Neural cell (in vitro differentiated cells): Measurements from ENCODE around the gene RBM19. TPM values are rescaled to one million over a fixed set of nuclear protein-coding genes. Genes with fewer than 3 reads are reported as not detected.

Experiments used
- H2AFZ ChIP-seq: fragments of 200-600, 300-800 bp; sonication (generic), shearing (Covaris generic); 2 replicates; pipeline ENCODE4 v1.6.0; 2014; ENCODE audit warnings: low read depth, mild to moderate bottlenecking, antibody characterized with exemption, low read length, moderate library complexity
- H3F3A ChIP-seq: fragments of 200-600 bp; shearing (Covaris generic); 2 replicates; pipeline ENCODE4 v1.6.1; 2016; ENCODE audit warnings: mild to moderate bottlenecking, moderate library complexity, mixed read lengths, antibody characterized with exemption, low read length; ENCODE audit not compliant: insufficient read depth, poor library complexity, severe bottlenecking
- H3K27ac ChIP-seq: fragments of 200-600, 300-800 bp; sonication (generic), shearing (Covaris generic); 2 replicates; pipeline ENCODE4 v1.5.1; 2014; ENCODE audit warnings: mild to moderate bottlenecking, low read length, moderate library complexity
- H3K27me3 ChIP-seq: fragments of 300-800, 200-600 bp; sonication (generic), shearing (Covaris generic); 2 replicates; pipeline ENCODE4 v1.6.0; 2014; ENCODE audit warnings: mild to moderate bottlenecking, low read depth, low read length, moderate library complexity; ENCODE audit not compliant: insufficient read depth
- H3K36me3 ChIP-seq: fragments of 300-800, 200-600 bp; sonication (generic), shearing (Covaris generic); 2 replicates; pipeline ENCODE4 v1.5.1; 2014; ENCODE audit warnings: mild to moderate bottlenecking, antibody characterized with exemption, low read length, moderate library complexity; ENCODE audit not compliant: insufficient read depth
- H3K4me2 ChIP-seq: fragments of 300-800, 200-600 bp; sonication (generic), shearing (Covaris generic); 2 replicates; pipeline ENCODE4 v1.6.0; 2014; ENCODE audit warnings: mild to moderate bottlenecking, low read length
- H3K4me3 ChIP-seq: fragments of 300-800, 200-600 bp; sonication (generic), shearing (Covaris generic); 2 replicates; pipeline ENCODE4 v1.5.1; 2014; ENCODE audit warnings: mild to moderate bottlenecking, low read length, moderate library complexity
- H3K79me2 ChIP-seq: fragments of 200-600 bp; shearing (Covaris generic); replicated peaks from 2 replicates; pipeline ENCODE4 v1.6.0; 2014; ENCODE audit warnings: mild to moderate bottlenecking, low read length, moderate library complexity; ENCODE audit not compliant: insufficient read depth
- H3K9ac ChIP-seq: fragments of 300-800, 200-600 bp; sonication (generic), shearing (Covaris generic); 2 replicates; pipeline ENCODE4 v1.6.1; 2016; ENCODE audit warnings: mild to moderate bottlenecking, low read length, mixed read lengths
- H3K9me2 ChIP-seq: fragments of 200-600 bp; shearing (Covaris generic); 2 replicates; pipeline ENCODE4 v1.6.1; 2016; ENCODE audit warnings: mild to moderate bottlenecking, low read length, mixed read lengths; ENCODE audit not compliant: insufficient read depth
- H3K9me3 ChIP-seq: fragments of 200-600, 300-800 bp; sonication (generic), shearing (Covaris generic); 2 replicates; pipeline ENCODE4 v1.6.1; 2016; ENCODE audit warnings: mild to moderate bottlenecking, mixed run types, low read length, moderate library complexity, mixed read lengths
- H4K20me1 ChIP-seq: fragments of 200-600 bp; shearing (Covaris generic); 2 replicates; pipeline ENCODE4 v1.6.1; 2016; ENCODE audit warnings: mild to moderate bottlenecking, mixed run types; ENCODE audit not compliant: insufficient read depth
- EP300 ChIP-seq: fragments of 450-650 bp; conservative IDR thresholded peaks from 2 replicates; pipeline ENCODE4 v1.6.1; 2014; ENCODE audit warnings: antibody characterized with exemption, mild to moderate bottlenecking, moderate library complexity; ENCODE audit not compliant: poor library complexity, severe bottlenecking
- EZH2 ChIP-seq: fragments of 200-600, 300-800 bp; shearing (Covaris generic), sonication (generic); IDR thresholded peaks from 2 replicates; pipeline ENCODE4 v1.6.1; 2014; ENCODE audit warnings: antibody characterized with exemption, low read length, borderline replicate concordance, mild to moderate bottlenecking; ENCODE audit not compliant: insufficient read depth, poor library complexity, severe bottlenecking
- MXI1 ChIP-seq: fragments of 450-650 bp; conservative IDR thresholded peaks from 2 replicates; pipeline ENCODE4 v1.6.1; 2014; ENCODE audit warnings: antibody characterized with exemption, mild to moderate bottlenecking; ENCODE audit not compliant: poor library complexity, severe bottlenecking
- POLR2AphosphoS5 ChIP-seq: IDR thresholded peaks from 2 replicates; pipeline ENCODE4 v1.6.1; 2012
- RAD21 ChIP-seq: fragments of 450-650 bp; conservative IDR thresholded peaks from 2 replicates; pipeline ENCODE4 v1.6.1; 2014; ENCODE audit warnings: antibody characterized with exemption, mild to moderate bottlenecking, moderate library complexity
- SMC3 ChIP-seq: fragments of 450-650 bp; conservative IDR thresholded peaks from 2 replicates; pipeline ENCODE4 v1.6.1; 2014; ENCODE audit warnings: antibody characterized with exemption, mild to moderate bottlenecking, moderate library complexity; ENCODE audit not compliant: poor library complexity
- TAF1 ChIP-seq: IDR thresholded peaks from 2 replicates; pipeline ENCODE4 v1.6.1; 2012; ENCODE audit warnings: low read depth
- polyA plus RNA-seq: library from polyadenylated mRNA; depleted of rRNA; stranded (reverse); fragments of >200 nt; gene quantifications from 2 replicates; pipeline ENCODE4 v1.2.3, GENCODE V29; 2014
- TF ChIP-seq, protein P1 (sequence below): fragments of 450-650 bp; IDR thresholded peaks from 2 replicates; pipeline ENCODE4 v1.5.1; 2014; ENCODE audit warnings: antibody characterized with exemption, mild to moderate bottlenecking, moderate library complexity; ENCODE audit not compliant: poor library complexity, severe bottlenecking
- TF ChIP-seq, protein P2 (sequence below): IDR thresholded peaks from 2 replicates; pipeline ENCODE4 v1.6.1; 2012; ENCODE audit warnings: borderline replicate concordance

The RBM19 gene
- polyA plus RNA-seq, 1 donor from 2014 or later = 14.2 TPM

DNA sequence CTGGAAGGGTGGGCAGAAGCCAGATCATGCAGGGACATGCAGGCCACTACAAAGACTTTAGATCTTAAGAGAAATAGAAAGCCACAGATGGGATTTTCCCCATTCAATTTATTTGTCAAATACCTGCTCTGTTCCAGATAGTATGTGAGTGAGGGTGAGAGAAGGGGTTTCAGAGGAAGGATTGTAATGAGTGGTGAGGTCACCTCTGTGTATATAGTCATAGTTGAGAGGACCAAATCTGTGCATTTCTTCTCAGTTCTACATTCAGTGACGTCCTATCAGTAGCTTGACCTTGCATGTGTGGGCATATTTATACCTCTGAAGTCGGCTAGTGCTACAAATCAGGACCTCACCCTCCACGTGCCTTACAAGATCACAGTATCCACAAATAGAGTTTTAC is 31.2 kb upstream of the RBM19 start:
- Histone ChIP-seq H3K27ac (no peak overlapping the region), H3K36me3 (no peaks in the 10 kb centered on the region), H3F3A (no peaks in the 10 kb centered on the region), H3K4me2 (no peak overlapping the region), H3K9ac (no peak overlapping the region), H3K9me3 (no peaks in the 10 kb centered on the region), H3K9me2 (no peaks in the 10 kb centered on the region), H3K4me3 (no peak overlapping the region), H3K79me2 (no peaks in the 10 kb centered on the region), H2AFZ (no peak overlapping the region), H3K27me3 (no peaks in the 10 kb centered on the region), H4K20me1 (no peaks in the 10 kb centered on the region)
- TF ChIP-seq MXI1 (no peak), RAD21 (no peak), TAF1 (no peak), POLR2AphosphoS5 (no peak), EZH2 (no peak), EP300 (no peak), SMC3 (no peak)
- TF ChIP-seq, protein P1, sequence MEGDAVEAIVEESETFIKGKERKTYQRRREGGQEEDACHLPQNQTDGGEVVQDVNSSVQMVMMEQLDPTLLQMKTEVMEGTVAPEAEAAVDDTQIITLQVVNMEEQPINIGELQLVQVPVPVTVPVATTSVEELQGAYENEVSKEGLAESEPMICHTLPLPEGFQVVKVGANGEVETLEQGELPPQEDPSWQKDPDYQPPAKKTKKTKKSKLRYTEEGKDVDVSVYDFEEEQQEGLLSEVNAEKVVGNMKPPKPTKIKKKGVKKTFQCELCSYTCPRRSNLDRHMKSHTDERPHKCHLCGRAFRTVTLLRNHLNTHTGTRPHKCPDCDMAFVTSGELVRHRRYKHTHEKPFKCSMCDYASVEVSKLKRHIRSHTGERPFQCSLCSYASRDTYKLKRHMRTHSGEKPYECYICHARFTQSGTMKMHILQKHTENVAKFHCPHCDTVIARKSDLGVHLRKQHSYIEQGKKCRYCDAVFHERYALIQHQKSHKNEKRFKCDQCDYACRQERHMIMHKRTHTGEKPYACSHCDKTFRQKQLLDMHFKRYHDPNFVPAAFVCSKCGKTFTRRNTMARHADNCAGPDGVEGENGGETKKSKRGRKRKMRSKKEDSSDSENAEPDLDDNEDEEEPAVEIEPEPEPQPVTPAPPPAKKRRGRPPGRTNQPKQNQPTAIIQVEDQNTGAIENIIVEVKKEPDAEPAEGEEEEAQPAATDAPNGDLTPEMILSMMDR = no peak
- TF ChIP-seq, protein P2, sequence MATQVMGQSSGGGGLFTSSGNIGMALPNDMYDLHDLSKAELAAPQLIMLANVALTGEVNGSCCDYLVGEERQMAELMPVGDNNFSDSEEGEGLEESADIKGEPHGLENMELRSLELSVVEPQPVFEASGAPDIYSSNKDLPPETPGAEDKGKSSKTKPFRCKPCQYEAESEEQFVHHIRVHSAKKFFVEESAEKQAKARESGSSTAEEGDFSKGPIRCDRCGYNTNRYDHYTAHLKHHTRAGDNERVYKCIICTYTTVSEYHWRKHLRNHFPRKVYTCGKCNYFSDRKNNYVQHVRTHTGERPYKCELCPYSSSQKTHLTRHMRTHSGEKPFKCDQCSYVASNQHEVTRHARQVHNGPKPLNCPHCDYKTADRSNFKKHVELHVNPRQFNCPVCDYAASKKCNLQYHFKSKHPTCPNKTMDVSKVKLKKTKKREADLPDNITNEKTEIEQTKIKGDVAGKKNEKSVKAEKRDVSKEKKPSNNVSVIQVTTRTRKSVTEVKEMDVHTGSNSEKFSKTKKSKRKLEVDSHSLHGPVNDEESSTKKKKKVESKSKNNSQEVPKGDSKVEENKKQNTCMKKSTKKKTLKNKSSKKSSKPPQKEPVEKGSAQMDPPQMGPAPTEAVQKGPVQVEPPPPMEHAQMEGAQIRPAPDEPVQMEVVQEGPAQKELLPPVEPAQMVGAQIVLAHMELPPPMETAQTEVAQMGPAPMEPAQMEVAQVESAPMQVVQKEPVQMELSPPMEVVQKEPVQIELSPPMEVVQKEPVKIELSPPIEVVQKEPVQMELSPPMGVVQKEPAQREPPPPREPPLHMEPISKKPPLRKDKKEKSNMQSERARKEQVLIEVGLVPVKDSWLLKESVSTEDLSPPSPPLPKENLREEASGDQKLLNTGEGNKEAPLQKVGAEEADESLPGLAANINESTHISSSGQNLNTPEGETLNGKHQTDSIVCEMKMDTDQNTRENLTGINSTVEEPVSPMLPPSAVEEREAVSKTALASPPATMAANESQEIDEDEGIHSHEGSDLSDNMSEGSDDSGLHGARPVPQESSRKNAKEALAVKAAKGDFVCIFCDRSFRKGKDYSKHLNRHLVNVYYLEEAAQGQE = no peak

DNA sequence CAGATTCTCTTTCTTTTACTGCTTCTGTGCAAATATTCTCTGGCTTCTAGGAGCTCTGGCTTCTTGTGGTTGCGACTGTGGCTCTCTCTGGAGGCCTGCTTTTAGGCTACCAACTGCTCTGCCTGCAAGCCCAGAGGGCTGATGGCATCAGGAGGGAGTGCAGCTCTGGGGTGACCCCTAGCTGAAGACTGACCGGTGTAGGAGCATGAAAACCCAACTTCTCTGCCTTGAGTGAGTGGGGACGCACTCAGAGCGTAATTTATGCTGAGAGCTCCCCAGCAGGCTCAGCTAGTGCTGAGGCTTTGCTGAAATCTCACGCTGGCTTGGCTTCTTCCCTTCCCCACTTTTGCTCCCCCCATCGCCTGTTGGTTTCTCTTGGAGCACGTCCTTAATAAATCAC is 29.9 kb upstream of the RBM19 start:
- no peak overlapping the region for H2AFZ ChIP-seq
- H3F3A ChIP-seq = no peaks in the 10 kb centered on the region
- no peak overlapping the region for H3K4me2 ChIP-seq
- no peaks in the 10 kb centered on the region for H3K9me2 ChIP-seq
- no peak overlapping the region for H3K4me3 ChIP-seq
- no peaks in the 10 kb centered on the region for H3K79me2 ChIP-seq
- H3K36me3 ChIP-seq = no peaks in the 10 kb centered on the region
- H3K9me3 ChIP-seq = no peaks in the 10 kb centered on the region
- H3K9ac ChIP-seq = no peak overlapping the region
- no peaks in the 10 kb centered on the region for H4K20me1 ChIP-seq
- H3K27ac ChIP-seq = no peak overlapping the region
- TF ChIP-seq, protein P2 = no peak
- TF ChIP-seq RAD21 = no peak
- TF ChIP-seq POLR2AphosphoS5 = no peak
- TF ChIP-seq MXI1 = no peak
- TF ChIP-seq TAF1 = no peak
- TF ChIP-seq EZH2 = no peak
- TF ChIP-seq, protein P1 = no peak
- TF ChIP-seq SMC3 = no peak
- TF ChIP-seq EP300 = no peak
- no peaks in the 10 kb centered on the region for H3K27me3 ChIP-seq
